Liver (tissue), 3 donors: ENCODE measurements around the gene ELOA.

Source experiments
- CTCF ChIP-seq: fragments of 150-350 bp; IDR thresholded peaks from 2 replicates; pipeline ENCODE4 v1.5.1; 2017; ENCODE audit warnings: improper control_type of control experiment, low read depth, low read length; ENCODE audit not compliant: missing input control
- EGR1 ChIP-seq, 2 donors: IDR thresholded peaks; 2 replicates each; pipeline ENCODE4 v1.6.1; 2016 to 2018; ENCODE audit warnings: antibody characterized with exemption in 2 of 2, low read depth in 2 of 2
- FOXA1 ChIP-seq: IDR thresholded peaks from 2 replicates; pipeline ENCODE4 v1.6.1; 2016; ENCODE audit warnings: antibody characterized with exemption
- GABPA ChIP-seq, 2 donors: IDR thresholded peaks in 1 of 2; conservative IDR thresholded peaks in 1 of 2; 2 replicates each; pipeline ENCODE4 v1.6.1; 2016; ENCODE audit warnings: antibody characterized with exemption in 2 of 2, mild to moderate bottlenecking in 1 of 2, moderate library complexity in 1 of 2
- HNF4A ChIP-seq, 2 donors: conservative IDR thresholded peaks; 2 replicates each; pipeline ENCODE4 v1.6.1; 2016; ENCODE audit warnings: antibody characterized with exemption in 2 of 2, mild to moderate bottlenecking in 2 of 2
- MAX ChIP-seq: IDR thresholded peaks from 2 replicates; pipeline ENCODE4 v1.6.1; 2016; ENCODE audit warnings: antibody characterized with exemption
- RAD21 ChIP-seq, 2 donors: IDR thresholded peaks; 2 replicates each; pipeline ENCODE4 v1.6.1; 2016; ENCODE audit warnings: antibody characterized with exemption in 2 of 2, mild to moderate bottlenecking in 2 of 2
- RXRA ChIP-seq, 2 donors: IDR thresholded peaks; 2 replicates each; pipeline ENCODE4 v1.6.1; 2017 to 2018; ENCODE audit warnings: antibody characterized with exemption in 2 of 2, mild to moderate bottlenecking in 1 of 2
- TAF1 ChIP-seq: conservative IDR thresholded peaks from 2 replicates; pipeline ENCODE4 v1.6.1; 2016; ENCODE audit warnings: antibody characterized with exemption, mild to moderate bottlenecking
- YY1 ChIP-seq: IDR thresholded peaks from 2 replicates; pipeline ENCODE4 v1.6.1; 2016; ENCODE audit warnings: antibody characterized with exemption, mild to moderate bottlenecking
- donor health status: healthy.
- donor health status: healthy.

- TF ChIP-seq TAF1 (no peak), RAD21 (IDR thresholded peaks at IDR 0.05) (no peak), HNF4A (conservative IDR thresholded peaks at IDR 0.05) (no peak), FOXA1 (no peak), YY1 (no peak), GABPA (IDR thresholded peaks at IDR 0.05 in 1 of 2, conservative IDR thresholded peaks at IDR 0.05 in 1 of 2) (no peak), EGR1 (IDR thresholded peaks at IDR 0.05; ENCODE audit: low read depth in 2 of 2) (no peak), CTCF (no peak), MAX (no peak), RXRA (IDR thresholded peaks at IDR 0.05) (no peak)
These were observed 14.5 kb downstream of the ELOA start for GRCh38 chr1:23757812-23758211.
